Measurements from ENCODE around the gene KCNK3. TPM values are rescaled to one million over a fixed set of nuclear protein-coding genes. Genes with fewer than 3 reads are reported as not detected.

The KCNK3 gene
- total RNA-seq, 1 experiment from 2014 or later = 0.09 TPM

GRCh38 chr2:26735097-26735496 lies 42.6 kb downstream of the KCNK3 start:
- Mint-ChIP-seq H3K4me1 (no peaks in the 10 kb centered on the region), H3K4me3 (no peak overlapping the region), H3K27me3 (ENCODE audit: low read depth) (peaks cover 7% of the 10 kb centered on the region), H3K27ac (no peak overlapping the region), H3K9me3 (no peaks in the 10 kb centered on the region), H3K36me3 (ENCODE audit: insufficient read depth in 1 of 3, low read depth in 3 of 3) (no peaks in the 10 kb centered on the region)
- H2BK5ac ChIP-seq (ENCODE audit: insufficient read length, low read length) = no peak overlapping the region
- no peak for TF ChIP-seq CTCF (conservative IDR thresholded peaks at IDR 0.05)
- DNase-seq = no peak
- no peak overlapping the region for H2BK120ac ChIP-seq (ENCODE audit: low read depth, low read length, poor library complexity, severe bottlenecking)
- H2BK15ac ChIP-seq (ENCODE audit: low read depth, low read length) = no peak overlapping the region
- H3K14ac ChIP-seq (ENCODE audit: insufficient read depth, low read length) = no peak overlapping the region
- no CpG with 5 or more reads among the region's 5 CpGs for WGBS (ENCODE audit: extremely low coverage, insufficient read length, low lambda C conversion rate)
- no peak overlapping the region for H4K5ac ChIP-seq (ENCODE audit: insufficient read length, low read depth, low read length)
- no peak overlapping the region for H4K8ac ChIP-seq (replicated peaks; ENCODE audit: insufficient read length, low read depth, low read length)
- no peaks in the 10 kb centered on the region for H4K20me1 ChIP-seq (ENCODE audit: control insufficient read depth, insufficient read depth, insufficient read length)
- no peak overlapping the region for H4K91ac ChIP-seq (ENCODE audit: insufficient read length, low read depth, low read length)
- no peak overlapping the region for H2AK5ac ChIP-seq (ENCODE audit: insufficient read length, low read length)
- no peak overlapping the region for H3K23ac ChIP-seq (ENCODE audit: insufficient read length, low read depth, low read length)
- H2BK20ac ChIP-seq (ENCODE audit: low read depth, low read length, poor library complexity, severe bottlenecking) = no peak overlapping the region
- H3K9me3 ChIP-seq (ENCODE audit: control insufficient read depth, low read depth, low read length) = no peaks in the 10 kb centered on the region
- no peak overlapping the region for H3K4ac ChIP-seq (ENCODE audit: low read depth, low read length)
- H3K9ac ChIP-seq (ENCODE audit: extremely low read depth, insufficient read length, low read length) = no peak overlapping the region
- no peak overlapping the region for H3T11ph ChIP-seq (ENCODE audit: low read length)
- H3K79me1 ChIP-seq (ENCODE audit: insufficient read depth, low read depth, low read length, poor library complexity, severe bottlenecking) = no peaks in the 10 kb centered on the region
- no peak overlapping the region for H3K18ac ChIP-seq (ENCODE audit: insufficient read length, low read depth, low read length)
- H3K4me2 ChIP-seq (ENCODE audit: insufficient read depth, insufficient read length, low read length) = no peak overlapping the region
- H2BK12ac ChIP-seq (ENCODE audit: insufficient read length, low read depth, low read length) = no peak overlapping the region
- no peaks in the 10 kb centered on the region for H3K79me2 ChIP-seq (ENCODE audit: insufficient read depth, low read length)
- H3K27me3 ChIP-seq (ENCODE audit: insufficient read depth, low read length) = no peaks in the 10 kb centered on the region
- no peaks in the 10 kb centered on the region for H3K4me1 ChIP-seq (ENCODE audit: insufficient read depth, low read length)
- no peak overlapping the region for H2AFZ ChIP-seq (ENCODE audit: low read length)
- H3K23me2 ChIP-seq (ENCODE audit: insufficient read length, low read depth, low read length, poor library complexity, severe bottlenecking) = no peaks in the 10 kb centered on the region
- no peak overlapping the region for H3K56ac ChIP-seq (ENCODE audit: insufficient read length, low read depth, low read length)
- no peak overlapping the region for H3K27ac ChIP-seq (ENCODE audit: insufficient read length, low read depth, low read length)

Measured in H9 (cell line).